GM21529 (cell line): ENCODE data around the gene AHCY.
"Not testable (repeated sequence)": the region's sequence is repeated elsewhere in the genome, so short reads cannot be mapped to it uniquely, and the experiment has no call there.

Experiments
- ATAC-seq: cut with Tn5 transposase; IDR thresholded peaks from one replicate; pipeline ENCODE4 v1.9.1; 2021; ENCODE audit not compliant: unreplicated experiment

Gene AHCY

DNA sequence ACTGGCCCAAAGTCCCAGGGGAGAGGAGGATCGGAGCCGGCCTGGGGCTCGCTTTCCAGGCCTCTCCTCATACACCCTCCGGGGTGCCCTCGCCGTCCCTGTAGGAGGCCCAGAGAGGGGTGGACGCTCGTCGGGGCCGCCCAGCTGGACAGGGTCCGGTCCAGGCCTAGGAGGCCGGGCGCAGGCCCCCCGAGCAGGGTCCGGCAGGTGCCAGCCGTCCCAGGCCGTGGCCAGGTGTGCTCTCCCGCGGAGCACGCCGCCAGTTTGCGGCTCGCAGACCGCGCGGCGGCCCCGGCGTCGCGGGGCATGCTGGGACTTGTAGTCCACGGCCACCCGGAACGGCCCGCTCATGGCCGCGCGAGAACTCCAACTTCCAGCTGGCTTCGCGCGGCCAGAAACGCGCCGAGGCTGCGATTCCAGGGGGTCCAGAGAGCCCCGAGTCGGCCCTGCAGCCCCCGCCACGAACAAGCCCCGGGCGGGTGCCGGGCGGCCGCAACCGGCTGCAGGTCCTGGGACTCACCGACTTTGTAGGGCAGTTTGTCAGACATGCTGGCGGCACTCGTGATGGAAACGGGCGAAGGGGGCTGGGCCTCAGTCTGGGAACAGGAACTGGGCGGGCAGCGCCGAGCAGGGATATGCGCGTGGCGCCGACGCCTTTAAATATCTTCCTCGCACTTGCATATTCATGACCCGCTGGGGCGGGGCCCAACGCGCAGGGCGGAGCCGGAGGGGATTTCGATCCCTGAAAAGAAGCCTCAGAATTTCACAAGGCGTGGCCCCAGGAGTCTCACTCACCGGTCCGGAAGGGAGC lies at the start of gene AHCY:
Gene AHCY (minus strand): TSS at position 633 of the 811 bp plus-strand sequence. CDS start 85 bp downstream, at position 548.
- peak; percentile 90 for ATAC-seq

GRCh38 chr20:34350095-34350494 lies 46.9 kb upstream of the AHCY start:
- ATAC-seq = no peak

DNA sequence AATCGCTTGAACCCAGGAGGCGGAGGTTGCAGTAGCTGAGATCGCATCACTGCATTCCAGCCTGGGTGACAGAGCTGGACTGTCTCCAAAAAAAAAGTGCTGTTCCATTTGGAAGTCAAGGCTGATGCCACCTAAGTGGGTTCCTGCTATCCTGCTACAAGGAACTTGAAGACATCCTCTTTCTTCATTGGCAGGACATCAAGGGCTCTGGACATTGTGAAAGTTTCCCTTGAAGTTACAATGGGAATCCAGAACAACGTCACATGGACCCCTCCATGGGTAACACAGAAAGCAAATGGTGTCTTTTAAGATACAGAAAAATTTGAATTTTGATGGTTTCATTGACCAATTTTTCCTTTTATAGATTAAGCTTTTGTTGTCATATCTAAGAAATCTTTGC lies 44.4 kb upstream of the AHCY start:
- ATAC-seq = no peak

GRCh38 chr20:34346533-34346865 lies 43.3 kb upstream of the AHCY start:
- ATAC-seq = not testable (repeated sequence)

DNA sequence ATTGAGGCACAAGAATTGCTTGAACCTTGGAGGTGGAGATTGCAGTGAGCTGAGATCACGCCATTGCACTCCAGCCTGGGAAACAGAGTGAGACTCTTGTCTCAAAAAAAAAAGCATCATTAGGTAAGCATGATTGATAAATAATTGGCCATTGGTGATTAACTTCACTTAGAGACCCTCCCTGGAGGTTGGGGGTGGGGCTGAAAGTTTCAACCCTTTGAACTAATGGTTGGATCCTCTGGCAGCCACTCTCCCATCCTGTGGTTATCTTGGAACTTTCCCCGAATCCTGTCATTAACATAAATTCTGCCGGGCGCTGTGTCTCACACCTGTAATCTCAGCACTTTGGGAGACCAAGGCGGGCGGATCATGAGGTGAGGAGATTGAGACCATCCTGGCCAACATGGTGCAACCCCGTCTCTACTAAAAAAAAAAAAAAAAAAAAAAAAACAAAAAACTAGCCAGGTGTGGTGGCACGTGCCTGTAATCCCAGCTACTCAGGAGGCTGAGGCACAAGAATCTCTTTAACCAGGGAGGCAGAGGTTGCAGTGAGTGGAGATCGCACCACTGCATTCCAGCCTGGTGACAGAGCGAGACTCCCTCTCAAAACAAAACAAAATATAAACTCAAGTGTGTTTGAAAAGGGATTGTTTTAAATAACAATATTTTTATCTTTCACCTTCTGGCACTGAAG lies 42.8 kb upstream of the AHCY start:
- not testable (repeated sequence) for ATAC-seq

DNA sequence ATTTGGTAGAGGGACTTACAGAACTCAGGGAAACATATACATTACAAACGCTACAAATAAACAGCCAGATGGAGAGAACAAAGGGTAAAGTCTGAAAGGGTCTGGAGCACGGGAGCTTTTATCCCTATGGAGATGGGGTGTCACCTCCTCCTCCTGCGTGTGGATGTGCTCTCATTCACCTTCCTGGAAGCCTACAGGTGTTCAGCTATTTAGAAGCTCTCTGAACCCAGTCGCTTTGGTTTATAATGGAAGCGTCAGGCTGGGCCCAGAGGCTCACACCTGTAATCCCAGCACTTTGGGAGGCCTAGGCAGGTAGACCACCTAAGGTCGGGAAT lies 42.2 kb upstream of the AHCY start:
- no peak for ATAC-seq

- ATAC-seq = no peak
Observed at GRCh38 chr20:34344238-34344637, 41.1 kb upstream of the AHCY start.

DNA sequence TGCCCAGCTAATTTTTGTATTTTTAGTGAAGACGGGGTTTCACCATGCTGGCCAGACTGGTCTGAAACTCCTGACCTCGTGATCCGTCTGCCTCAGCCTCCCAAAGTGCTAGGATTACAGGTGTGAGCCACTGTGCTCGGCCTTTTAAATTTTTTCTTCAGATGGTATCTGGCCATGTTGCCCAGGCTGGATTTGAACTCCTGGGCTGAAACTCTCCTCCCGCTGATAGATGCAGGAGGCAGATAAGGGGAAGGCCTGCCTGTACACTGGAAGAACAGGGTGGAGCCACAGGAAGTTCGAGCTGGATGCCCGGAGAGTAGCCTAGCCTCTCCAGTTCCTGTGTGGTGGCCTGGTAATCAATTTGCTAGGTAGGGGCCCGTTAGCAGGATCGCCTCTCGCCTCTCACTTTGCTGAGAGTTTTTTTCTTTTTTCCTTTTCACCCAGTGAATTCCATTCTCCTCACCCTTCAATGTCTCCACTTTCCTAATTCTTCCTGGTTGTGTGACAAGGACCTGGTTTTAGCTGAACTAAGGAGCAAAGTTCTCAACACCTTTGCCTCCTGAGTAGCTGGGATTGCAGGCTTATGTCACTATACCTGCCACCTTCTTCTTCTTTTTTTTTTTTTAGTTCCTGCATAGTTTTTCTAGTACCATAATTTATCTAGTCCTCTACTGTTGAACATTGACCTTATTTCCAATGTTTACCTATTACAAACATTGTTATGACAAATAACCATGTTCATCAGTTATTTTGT lies 40.5 kb upstream of the AHCY start:
- no peak for ATAC-seq

- ATAC-seq = not testable (repeated sequence)
Observed at GRCh38 chr20:34341199-34341598, 38.0 kb upstream of the AHCY start.

- not testable (repeated sequence) for ATAC-seq
Observed at GRCh38 chr20:34340726-34341125, 37.6 kb upstream of the AHCY start.

DNA sequence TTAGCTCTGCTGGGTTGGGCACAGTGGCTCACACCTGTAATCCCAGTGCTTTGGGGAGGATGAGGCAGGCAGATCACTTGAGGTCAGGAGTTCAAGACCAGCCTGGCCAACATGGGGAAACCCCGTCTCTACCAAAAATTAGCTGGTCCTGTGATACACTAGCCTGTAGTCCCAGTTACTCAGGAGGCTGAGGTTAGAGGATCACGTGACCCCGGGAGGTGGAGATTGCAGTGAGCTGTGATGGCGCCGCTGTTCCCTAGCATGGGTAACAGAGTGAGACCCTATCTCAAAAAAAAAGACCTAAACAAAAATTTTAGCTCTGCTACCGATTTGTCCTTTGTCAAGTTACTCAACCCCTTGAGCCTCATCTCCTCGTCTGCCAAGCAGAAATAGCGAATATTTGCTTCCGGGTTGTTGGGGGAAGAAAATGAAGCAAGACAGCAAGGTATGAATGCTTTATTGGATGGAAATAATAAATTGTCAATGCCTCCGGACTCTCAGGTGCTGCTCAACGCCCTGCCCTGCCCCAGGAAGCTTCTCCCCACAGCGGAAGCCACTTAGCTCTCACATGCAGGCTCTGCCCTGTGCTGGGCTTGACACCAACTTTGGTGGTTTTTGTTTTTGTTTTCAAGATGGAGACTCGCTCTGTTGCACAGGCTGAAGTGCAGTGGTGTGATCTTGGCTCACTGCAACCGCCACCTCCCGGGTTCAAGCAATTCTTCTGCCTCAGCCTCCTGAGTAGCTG lies 35.0 kb upstream of the AHCY start:
- peak; percentile 52 for ATAC-seq

DNA sequence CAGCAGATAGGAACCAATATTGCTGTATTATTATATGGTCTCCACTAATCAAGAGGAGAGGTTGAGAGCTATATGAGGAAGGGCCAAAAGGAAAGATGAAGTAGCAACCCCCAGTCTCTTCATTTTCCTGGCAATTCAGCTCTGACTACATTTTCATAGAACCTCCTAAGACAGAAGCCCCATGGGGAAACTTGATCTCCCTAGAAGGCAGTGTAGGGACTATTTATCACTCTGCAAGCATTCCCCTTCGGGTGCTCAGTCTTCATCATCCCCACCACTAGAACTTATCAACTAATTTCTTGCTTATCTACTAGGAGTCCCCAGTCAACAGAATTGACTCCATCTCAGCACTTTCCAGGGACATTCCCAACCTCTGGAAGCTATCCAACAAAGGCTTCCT lies 34.4 kb upstream of the AHCY start:
- ATAC-seq = no peak

DNA sequence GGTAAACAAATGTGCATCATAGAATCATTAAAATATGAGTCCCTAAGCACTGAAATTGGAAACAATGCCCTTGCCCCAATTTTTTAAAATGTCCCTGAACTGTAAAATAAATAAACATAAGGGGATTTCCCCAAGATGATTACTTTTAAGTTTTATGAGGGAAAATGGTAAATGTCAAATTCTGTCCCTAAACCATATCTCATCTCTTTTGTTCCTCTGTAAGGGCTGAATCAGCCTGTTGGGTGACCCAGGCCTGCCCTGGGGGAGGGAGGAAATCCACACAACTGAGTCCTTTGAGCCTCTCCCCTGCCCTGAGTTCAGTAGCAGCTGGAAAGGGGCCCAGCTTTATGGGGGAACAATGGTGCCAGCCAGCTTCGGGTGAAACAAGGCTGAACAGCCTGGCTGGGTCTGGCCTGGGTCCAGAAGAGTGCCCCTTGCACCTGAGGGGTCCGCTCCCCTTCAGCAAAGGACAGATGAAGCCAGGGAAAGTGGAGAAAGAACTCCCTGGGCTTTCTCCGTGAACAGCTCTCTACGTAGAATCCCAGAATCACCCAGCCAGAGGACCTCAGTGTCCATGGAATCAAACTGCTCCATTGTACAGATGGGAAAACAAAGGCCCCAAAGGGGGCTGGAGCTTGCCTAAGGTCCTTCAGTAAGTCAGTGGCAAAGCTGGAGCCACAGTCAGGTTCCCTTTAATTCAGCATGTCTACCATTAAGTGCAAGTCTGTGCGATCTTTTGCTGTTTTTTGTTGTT lies 31.7 kb upstream of the AHCY start:
- ATAC-seq = no peak

DNA sequence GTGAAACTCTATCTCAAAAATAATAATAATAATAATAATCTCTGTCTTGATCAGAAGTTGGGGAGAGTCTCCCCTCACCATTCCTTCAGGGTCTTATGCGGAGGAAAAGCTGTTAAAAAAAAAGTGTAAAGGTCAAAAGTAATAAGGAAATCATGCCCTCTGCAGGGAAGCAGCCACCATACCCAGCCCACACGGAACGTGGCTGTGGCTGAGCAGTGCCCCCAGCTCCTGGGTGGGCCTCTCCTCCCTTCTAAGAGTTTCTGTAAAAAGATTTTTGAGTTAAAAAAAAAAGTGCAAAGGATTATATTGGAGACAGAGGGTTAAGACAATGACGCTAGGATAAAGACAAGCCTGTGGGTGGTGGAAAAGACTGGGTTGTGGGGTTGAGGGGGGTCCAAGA lies 30.6 kb upstream of the AHCY start:
- no peak for ATAC-seq

GRCh38 chr20:34332262-34332920 lies 29.2 kb upstream of the AHCY start:
- no peak for ATAC-seq

DNA sequence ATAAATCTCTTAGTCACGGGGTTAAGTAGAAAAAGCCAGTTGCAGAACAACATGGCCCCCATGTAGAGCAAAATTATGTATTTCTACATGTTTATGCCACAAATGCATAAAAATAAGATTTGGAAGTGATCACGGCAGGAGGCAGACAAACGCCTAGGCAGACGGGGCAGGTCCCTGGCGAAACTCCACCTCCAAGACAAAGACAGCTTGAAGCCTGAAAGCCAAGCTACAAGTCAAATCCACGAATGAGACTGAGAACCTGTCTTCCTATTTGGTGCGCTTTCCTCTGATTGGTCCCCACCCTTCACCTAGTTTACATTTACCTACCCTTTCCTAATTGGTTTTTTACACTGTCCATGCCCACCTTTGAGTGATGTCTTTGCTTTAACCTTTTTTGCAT lies 28.7 kb upstream of the AHCY start:
- no peak for ATAC-seq

GRCh38 chr20:34330861-34331544 lies 27.8 kb upstream of the AHCY start:
- ATAC-seq = not testable (repeated sequence)

DNA sequence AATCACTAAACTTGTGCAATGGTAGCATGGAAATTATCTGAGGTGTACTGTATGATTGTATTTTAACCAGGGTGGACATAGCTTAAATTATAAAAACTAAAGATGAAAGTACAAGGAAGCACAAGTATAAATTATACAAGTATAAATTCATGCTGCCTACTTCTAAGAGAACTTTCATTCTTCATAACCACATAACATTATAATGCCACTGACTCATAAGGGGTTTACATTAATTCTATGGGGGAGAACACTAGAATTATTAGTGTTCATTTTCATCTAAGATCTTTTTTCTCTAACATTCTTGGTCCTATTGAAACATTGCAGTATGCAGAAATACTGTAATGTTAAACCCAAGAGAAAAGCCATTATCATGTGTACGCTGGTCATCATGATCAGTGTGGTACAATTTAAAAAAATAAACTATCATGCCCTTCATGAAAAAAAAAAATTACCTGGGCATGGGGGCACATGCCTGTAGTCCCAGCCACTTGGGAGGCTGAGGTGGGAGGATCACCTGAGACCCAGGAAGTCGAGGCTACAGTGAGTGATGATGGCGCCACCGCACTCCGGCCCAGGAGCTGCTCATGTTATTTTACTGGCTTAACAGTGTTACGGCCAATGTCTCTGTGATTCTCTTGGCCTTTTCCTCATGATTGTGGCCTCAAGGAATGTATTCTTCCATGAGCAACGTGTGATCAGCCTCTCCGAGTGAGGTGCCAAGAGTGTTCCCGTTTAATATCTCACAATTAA lies 25.9 kb upstream of the AHCY start:
- ATAC-seq = no peak

DNA sequence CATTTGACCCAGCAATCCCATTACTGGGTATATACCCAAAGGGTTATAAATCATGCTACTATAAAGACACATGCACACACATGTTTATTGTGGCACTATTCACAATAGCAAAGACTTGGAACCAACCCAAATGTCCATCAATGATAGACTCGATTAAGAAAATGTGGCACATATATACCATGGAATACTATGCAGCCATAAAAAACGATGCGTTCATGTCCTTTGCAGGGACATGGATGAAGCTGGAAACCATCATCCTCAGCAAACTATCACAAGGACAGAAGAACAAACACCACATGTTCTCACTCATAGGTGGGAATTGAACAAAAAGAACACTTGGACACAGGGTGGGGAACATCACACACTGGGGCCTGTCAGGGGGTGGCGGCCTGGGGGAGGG lies 25.1 kb upstream of the AHCY start:
- ATAC-seq = not testable (repeated sequence)
